Ovary (tissue), 3 donors: Measurements from ENCODE around the gene NEDD4L.

Experiments
- CTCF ChIP-seq, 3 donors: fragments of 450-650 bp in 2 of 3; fragments of 200-600 bp in 1 of 3; IDR thresholded peaks; one replicate each; pipeline versions ENCODE4 v1.5.1 to v1.8.0; 2016 to 2022; ENCODE audit warnings: antibody characterized with exemption in 3 of 3, mild to moderate bottlenecking in 1 of 3
- EP300 ChIP-seq: sonication (generic); formaldehyde crosslinking; IDR thresholded peaks from one replicate; pipeline ENCODE4 v1.6.1; 2017; ENCODE audit warnings: antibody characterized with exemption
- POLR2A ChIP-seq: fragments of 450-650 bp; IDR thresholded peaks from one replicate; pipeline ENCODE4 v1.6.1; 2017; ENCODE audit warnings: antibody characterized with exemption, mild to moderate bottlenecking, moderate library complexity
- donor health status: DM: no; HTN: no; CAD: no.

GRCh38 chr18:58037163-58037562, 6.9 kb upstream of the NEDD4L start:
- TF ChIP-seq POLR2A, result no peak
- no peak for TF ChIP-seq CTCF (IDR thresholded peaks at IDR 0.05)
- no peak for TF ChIP-seq EP300
